Natural killer cell (primary cell): ENCODE measurements around the gene RAPGEF4. TPM values are rescaled to one million over a fixed set of nuclear protein-coding genes. Genes with fewer than 3 reads are reported as not detected.

Experiments used
- ATAC-seq, 3 donors: fragments of 150-1000 bp in 2 of 3; fragments of 200-7000 bp in 1 of 3; cut with Tn5 transposase; 1 replicate in 1 of 3; 2 replicates in 2 of 3; pipeline ENCODE4 v1.10.0; 2021; ENCODE audit warnings: mild to moderate bottlenecking in 2 of 3, moderate library complexity in 2 of 3
- DNase-seq, 2 donors: peaks; one replicate each; pipeline versions ENCODE4 v3.0.0 to v3.0.0-alpha.2; 2013 to 2021; ENCODE audit warnings: mixed read lengths in 1 of 2
- H3K27ac ChIP-seq: one replicate; pipeline ENCODE4 v1.5.1; 2013; ENCODE audit warnings: mild to moderate bottlenecking, low read length
- H3K27me3 ChIP-seq: one replicate; pipeline ENCODE4 v1.6.1; 2013; ENCODE audit warnings: low read length; ENCODE audit not compliant: control insufficient read depth, insufficient read depth
- H3K36me3 ChIP-seq: one replicate; pipeline ENCODE4 v1.6.1; 2013; ENCODE audit warnings: low read length; ENCODE audit not compliant: control insufficient read depth, insufficient read depth
- H3K4me1 ChIP-seq: one replicate; pipeline ENCODE4 v1.6.1; 2013; ENCODE audit warnings: low read length; ENCODE audit not compliant: control insufficient read depth, insufficient read depth
- H3K4me3 ChIP-seq: one replicate; pipeline ENCODE4 v1.5.1; 2013; ENCODE audit warnings: low read length
- H3K9me3 ChIP-seq: one replicate; pipeline ENCODE4 v1.6.1; 2013; ENCODE audit warnings: low read length; ENCODE audit not compliant: control insufficient read depth, insufficient read depth
- H3K27ac Mint-ChIP-seq, 2 donors: one replicate each; pipeline ENCODE4 v1.8.0; 2022; ENCODE audit warnings: mild to moderate bottlenecking in 2 of 2, mixed read lengths in 2 of 2, moderate library complexity in 1 of 2
- H3K27me3 Mint-ChIP-seq, 2 donors: one replicate each; pipeline ENCODE4 v1.8.0; 2022; ENCODE audit warnings: low read depth in 2 of 2, mixed read lengths in 2 of 2
- H3K36me3 Mint-ChIP-seq: one replicate; pipeline ENCODE4 v1.8.0; 2022; ENCODE audit warnings: mixed read lengths
- H3K4me1 Mint-ChIP-seq, 2 donors: one replicate each; pipeline ENCODE4 v1.8.0; 2022; ENCODE audit warnings: mixed read lengths in 2 of 2
- H3K4me3 Mint-ChIP-seq: one replicate; pipeline ENCODE4 v1.8.0; 2022; ENCODE audit warnings: mild to moderate bottlenecking, moderate library complexity, mixed read lengths
- H3K9me3 Mint-ChIP-seq, 2 donors: one replicate each; pipeline ENCODE4 v1.8.0; 2022; ENCODE audit warnings: mixed read lengths in 2 of 2
- CTCF ChIP-seq: fragments of 200-600 bp; IDR thresholded peaks from one replicate; pipeline ENCODE4 v1.8.0; 2022; ENCODE audit warnings: antibody characterized with exemption
- WGBS: methylation state at CpG from one replicate; pipeline ENCODE4 v1.1.7; 2013; ENCODE audit warnings: missing lambda C conversion rate; ENCODE audit not compliant: insufficient coverage; 5-methylcytosine and 5-hydroxymethylcytosine counted together
- intact Hi-C: fragments of 100-400 bp; cut with micrococcal nuclease; formaldehyde crosslinking; loops from one replicate; pipeline ENCODE4 v1.14.2; 2022
- total RNA-seq, 4 donors: library from RNA; stranded (reverse); fragments of 120-200 nt in 1 of 4; gene quantifications; one replicate each; pipeline versions ENCODE4 v1.2.3 to v1.2.4, GENCODE V29; 2013 to 2022

RAPGEF4 gene
- total RNA-seq, 3 donors from 2014 or later (not counting 1 experiment from before 2014, with no cell fraction given) = 0.50 TPM; not detected in 2

GRCh38 chr2:173051463-173052215 is 316.0 kb downstream of the RAPGEF4 start:
- intact Hi-C loops = no loop called here
- no peak for TF ChIP-seq CTCF

GRCh38 chr2:173053043-173053699 is 317.5 kb downstream of the RAPGEF4 start:
- TF ChIP-seq CTCF = no peak
- no peaks in the 10 kb centered on the region for H3K27me3 ChIP-seq
- no peak overlapping the region for H3K27ac ChIP-seq
- Mint-ChIP-seq H3K4me3 (no peak overlapping the region), H3K27ac (no peak overlapping the region), H3K9me3 (no peaks in the 10 kb centered on the region), H3K4me1 (no peaks in the 10 kb centered on the region), H3K36me3 (no peaks in the 10 kb centered on the region), H3K27me3 (peaks cover 8 to 49% of the 10 kb centered on the region in 2 donors)
- H3K4me3 ChIP-seq = no peak overlapping the region
- H3K9me3 ChIP-seq = peaks cover 2% of the 10 kb centered on the region
- no peak for DNase-seq
- WGBS = 84% methylated on average over 3 of the region's 3 CpGs
- intact Hi-C loops = no loop called here
- no peaks in the 10 kb centered on the region for H3K36me3 ChIP-seq
- H3K4me1 ChIP-seq = no peaks in the 10 kb centered on the region
- ATAC-seq = no peak

More at GRCh38 chr2:173051463-173052215, 316.0 kb downstream of the RAPGEF4 start:
- Histone ChIP-seq H3K4me1 (no peaks in the 10 kb centered on the region), H3K27me3 (no peaks in the 10 kb centered on the region), H3K27ac (no peak overlapping the region), H3K9me3 (no peaks in the 10 kb centered on the region), H3K4me3 (no peak overlapping the region), H3K36me3 (no peaks in the 10 kb centered on the region)
- ATAC-seq (no peak), DNase-seq (no peak)
- H3K27ac Mint-ChIP-seq = no peak overlapping the region
- H3K4me3 Mint-ChIP-seq = no peak overlapping the region
- no peaks in the 10 kb centered on the region for H3K4me1 Mint-ChIP-seq
- no peaks in the 10 kb centered on the region for H3K36me3 Mint-ChIP-seq
- WGBS = 77% methylated on average over 6 of the region's 7 CpGs
- peaks cover 8 to 43% of the 10 kb centered on the region in 2 donors for H3K27me3 Mint-ChIP-seq
- no peaks in the 10 kb centered on the region for H3K9me3 Mint-ChIP-seq

- Histone ChIP-seq H3K4me3 (no peak overlapping the region), H3K4me1 (no peaks in the 10 kb centered on the region), H3K9me3 (peaks cover 2% of the 10 kb centered on the region), H3K27ac (no peak overlapping the region), H3K27me3 (no peaks in the 10 kb centered on the region), H3K36me3 (no peaks in the 10 kb centered on the region)
- WGBS = 100% methylated on average over 3 of the region's 3 CpGs
- Mint-ChIP-seq H3K9me3 (no peaks in the 10 kb centered on the region), H3K27ac (no peak overlapping the region), H3K4me1 (no peaks in the 10 kb centered on the region), H3K27me3 (peaks cover 4 to 49% of the 10 kb centered on the region in 2 donors), H3K4me3 (no peak overlapping the region), H3K36me3 (no peaks in the 10 kb centered on the region)
- no peak for TF ChIP-seq CTCF
- intact Hi-C loops = no loop called here
- DNase-seq = no peak
- ATAC-seq = no peak
These were observed 318.8 kb downstream of the RAPGEF4 start for GRCh38 chr2:173054466-173054865.
